Endothelial cell (in vitro differentiated cells): ENCODE results near the gene LRRTM2. TPM values are rescaled to one million over a fixed set of nuclear protein-coding genes. Genes with fewer than 3 reads are reported as not detected.
A peak's percentile ranks its signal among the peaks of the same experiment; 100 is the strongest.

Source experiments
- DNase-seq: peaks from one replicate; pipeline ENCODE4 v3.0.0; 2021; ENCODE audit warnings: low spot score
- H3K27ac Mint-ChIP-seq: one replicate; pipeline ENCODE4 v1.8.0; 2021; ENCODE audit warnings: mixed read lengths, inconsistent platforms; ENCODE audit not compliant: unreplicated experiment
- H3K27me3 Mint-ChIP-seq: one replicate; pipeline ENCODE4 v1.8.0; 2021; ENCODE audit warnings: mild to moderate bottlenecking, moderate library complexity, mixed read lengths, inconsistent platforms; ENCODE audit not compliant: unreplicated experiment
- H3K36me3 Mint-ChIP-seq: one replicate; pipeline ENCODE4 v1.8.0; 2021; ENCODE audit warnings: mild to moderate bottlenecking, low read depth, mixed read lengths, inconsistent platforms; ENCODE audit not compliant: unreplicated experiment
- H3K4me1 Mint-ChIP-seq: one replicate; pipeline ENCODE4 v1.8.0; 2021; ENCODE audit warnings: mild to moderate bottlenecking, mixed read lengths, inconsistent platforms; ENCODE audit not compliant: unreplicated experiment
- H3K4me3 Mint-ChIP-seq: one replicate; pipeline ENCODE4 v1.8.0; 2021; ENCODE audit warnings: mild to moderate bottlenecking, mixed read lengths, inconsistent platforms; ENCODE audit not compliant: unreplicated experiment
- H3K9me3 Mint-ChIP-seq: one replicate; pipeline ENCODE4 v1.8.0; 2021; ENCODE audit warnings: mixed read lengths, inconsistent platforms; ENCODE audit not compliant: unreplicated experiment
- CTCF ChIP-seq: fragments of 200-600 bp; sonication (generic); IDR thresholded peaks from one replicate; pipeline ENCODE4 v1.5.0; 2021; ENCODE audit warnings: antibody characterized with exemption; ENCODE audit not compliant: unreplicated experiment
- total RNA-seq: library from RNA; stranded (reverse); fragmentation: NEBNext Ultra II Directional; extraction: Animal tissue kit (Norgen Biotek cat#: 25700); gene quantifications from one replicate; pipeline ENCODE4 v1.2.1, GENCODE V29; 2021; ENCODE audit not compliant: unreplicated experiment

LRRTM2 gene
- total RNA-seq, 1 donor from 2014 or later, result not detected

DNA sequence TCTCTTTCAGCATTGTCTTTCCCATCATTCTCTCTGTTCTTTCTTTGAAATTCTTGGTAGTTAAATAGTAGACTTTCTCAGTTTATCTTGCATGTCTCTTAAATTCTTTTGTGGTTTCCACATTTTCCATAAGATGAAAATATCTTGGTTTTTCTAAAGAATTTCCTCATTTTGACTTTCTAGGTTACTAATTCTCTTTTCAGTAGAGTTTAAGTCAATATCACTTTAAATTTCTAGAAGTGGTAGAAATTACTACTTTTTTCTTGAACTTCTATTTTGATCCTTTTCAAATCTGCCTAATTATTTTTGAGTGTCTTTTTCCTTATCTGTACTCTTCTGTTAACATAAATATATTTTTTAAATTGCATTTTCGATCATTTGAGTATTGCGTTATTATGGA is 23.6 kb upstream of the LRRTM2 start:
- no peak for DNase-seq
- H3K4me1 Mint-ChIP-seq, result peaks cover 52% of the 10 kb centered on the region
- H3K27me3 Mint-ChIP-seq, result peaks cover 7% of the 10 kb centered on the region
- H3K9me3 Mint-ChIP-seq, result no peaks in the 10 kb centered on the region
- no peak for TF ChIP-seq CTCF
- no peak overlapping the region for H3K4me3 Mint-ChIP-seq
- H3K27ac Mint-ChIP-seq, result peak overlapping the region; percentile 16
- peaks cover 37% of the 10 kb centered on the region for H3K36me3 Mint-ChIP-seq

GRCh38 chr5:138898299-138898698 is 23.2 kb upstream of the LRRTM2 start:
- TF ChIP-seq CTCF, result no peak
- peaks cover 47% of the 10 kb centered on the region for H3K4me1 Mint-ChIP-seq

DNA sequence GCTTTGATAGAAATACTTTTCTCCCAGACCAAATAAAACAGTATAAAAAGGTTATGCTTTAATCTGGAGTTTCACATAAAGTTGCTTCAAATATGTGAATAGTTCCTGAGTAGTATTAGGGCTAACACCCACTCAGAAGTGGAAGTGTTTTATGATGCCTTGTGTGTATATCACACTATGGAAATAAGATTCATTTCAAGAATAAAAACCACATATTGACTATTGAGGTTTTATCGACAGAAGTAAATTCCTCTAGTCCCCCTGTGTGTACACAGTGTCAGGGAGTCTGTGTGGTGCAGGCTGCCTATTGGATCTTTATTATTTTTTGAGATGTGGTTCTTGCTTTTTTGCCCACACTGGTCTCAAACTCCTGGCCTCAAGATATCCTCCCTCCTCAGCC is 20.8 kb upstream of the LRRTM2 start:
- Mint-ChIP-seq H3K4me1 (peaks cover 27% of the 10 kb centered on the region), H3K27me3 (peaks cover 1% of the 10 kb centered on the region), H3K36me3 (peaks cover 21% of the 10 kb centered on the region), H3K4me3 (no peak overlapping the region), H3K9me3 (no peaks in the 10 kb centered on the region), H3K27ac (no peak overlapping the region)
- DNase-seq, result no peak
- TF ChIP-seq CTCF, result no peak

More at GRCh38 chr5:138898299-138898698, 23.2 kb upstream of the LRRTM2 start:
- no peak for DNase-seq
- peaks cover 3% of the 10 kb centered on the region for H3K27me3 Mint-ChIP-seq
- H3K4me3 Mint-ChIP-seq, result no peak overlapping the region
- peak overlapping the region; percentile 16 for H3K27ac Mint-ChIP-seq
- H3K36me3 Mint-ChIP-seq, result peaks cover 33% of the 10 kb centered on the region
- no peaks in the 10 kb centered on the region for H3K9me3 Mint-ChIP-seq

DNA sequence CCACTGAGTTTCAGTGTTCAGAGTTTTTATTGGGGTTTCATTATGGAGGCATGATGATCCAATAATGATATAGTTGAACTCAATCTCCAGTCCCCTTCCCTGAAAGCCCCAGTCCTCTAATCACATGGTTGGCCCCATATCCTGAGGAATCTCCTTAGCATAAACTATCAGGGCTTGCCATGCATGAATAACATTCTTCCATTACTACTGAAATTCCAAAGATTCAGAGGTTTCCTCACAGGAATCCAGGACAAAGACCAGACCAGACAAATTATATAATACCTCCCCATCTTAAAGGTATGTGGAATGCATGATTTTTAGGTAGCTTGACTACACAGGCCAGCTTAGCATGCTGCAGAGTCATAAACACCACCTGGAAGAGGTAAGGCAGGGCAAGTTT is 15.5 kb upstream of the LRRTM2 start:
- peaks cover 44% of the 10 kb centered on the region for H3K36me3 Mint-ChIP-seq
- no peak overlapping the region for H3K27ac Mint-ChIP-seq

DNA sequence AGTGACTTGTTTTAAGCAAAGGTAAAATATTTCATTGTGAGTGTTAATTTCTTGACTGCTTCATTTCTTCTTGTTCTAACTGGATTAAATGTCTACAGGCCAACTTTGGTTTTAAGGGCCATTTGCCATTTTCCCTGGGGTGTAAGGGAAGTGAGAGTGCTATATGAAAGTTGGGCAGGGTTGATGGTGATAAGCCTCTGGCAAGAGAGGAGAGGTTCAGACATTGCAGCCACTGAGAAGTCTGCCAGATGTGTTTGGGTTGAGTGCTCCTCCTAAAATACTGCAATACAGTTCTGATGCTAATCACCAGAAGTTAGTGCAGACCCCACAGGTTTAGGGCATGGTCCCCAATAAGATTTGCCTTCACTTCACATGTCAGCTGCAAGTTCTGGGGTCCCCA is 14.9 kb upstream of the LRRTM2 start:
- Mint-ChIP-seq H3K9me3 (no peaks in the 10 kb centered on the region), H3K27me3 (peaks cover 5% of the 10 kb centered on the region), H3K4me3 (peak overlapping the region; percentile 34), H3K27ac (no peak overlapping the region), H3K4me1 (peaks cover 8% of the 10 kb centered on the region), H3K36me3 (peaks cover 44% of the 10 kb centered on the region)
- no peak for TF ChIP-seq CTCF
- DNase-seq, result no peak

More for the DNA sequence above, 15.5 kb upstream of the LRRTM2 start:
- no peak for TF ChIP-seq CTCF
- DNase-seq, result no peak
- Mint-ChIP-seq H3K27me3 (peaks cover 5% of the 10 kb centered on the region), H3K4me3 (peak overlapping the region; percentile 8), H3K4me1 (peaks cover 8% of the 10 kb centered on the region), H3K9me3 (no peaks in the 10 kb centered on the region)
